ENCODE data around the gene FADS2.

Gene FADS2

GRCh38 chr11:61847914-61848581, 19.9 kb downstream of the FADS2 start:
- DNase-seq: no peak

GRCh38 chr11:61848631-61849030, 20.5 kb downstream of the FADS2 start:
- no peak for DNase-seq

- DNase-seq: no peak
Measured at GRCh38 chr11:61850687-61851086, 22.6 kb downstream of the FADS2 start.

GRCh38 chr11:61851113-61851899, 23.2 kb downstream of the FADS2 start:
- DNase-seq: no peak

GRCh38 chr11:61851900-61852295, 23.8 kb downstream of the FADS2 start:
- no peak for DNase-seq

- DNase-seq: no peak
Measured at GRCh38 chr11:61853698-61854169, 25.6 kb downstream of the FADS2 start.

- no peak for DNase-seq
Measured at GRCh38 chr11:61854206-61854895, 26.3 kb downstream of the FADS2 start.

GRCh38 chr11:61854966-61855714, 27.0 kb downstream of the FADS2 start:
- no peak for DNase-seq

- no peak for DNase-seq
Measured at GRCh38 chr11:61855939-61856680, 28.0 kb downstream of the FADS2 start.

GRCh38 chr11:61860054-61860903, 32.2 kb downstream of the FADS2 start:
- DNase-seq: no peak

- no peak for DNase-seq
Measured at GRCh38 chr11:61861634-61862033, 33.5 kb downstream of the FADS2 start.

- no peak for DNase-seq
Measured at GRCh38 chr11:61862714-61863547, 34.8 kb downstream of the FADS2 start.

GRCh38 chr11:61863548-61864081, 35.5 kb downstream of the FADS2 start:
- DNase-seq: no peak

- no peak for DNase-seq
Measured at GRCh38 chr11:61864814-61865775, 37.0 kb downstream of the FADS2 start.

GRCh38 chr11:61866231-61866957, 38.3 kb downstream of the FADS2 start:
- DNase-seq: no peak

- no peak for DNase-seq
Measured at GRCh38 chr11:61866958-61867343, 38.9 kb downstream of the FADS2 start.

GRCh38 chr11:61868571-61869428, 40.7 kb downstream of the FADS2 start:
- no peak for DNase-seq

Data from T-helper 2 cell (primary cell).